Activated CD4-positive, alpha-beta T cell treated with anti-CD3 and anti-CD28 coated beads, Interleukin-2, amount 50 U/mL, for 24 hours (primary cell): ENCODE results near the gene ZNF197.
"Not testable (repeated sequence)": the region's sequence is repeated elsewhere in the genome, so short reads cannot be mapped to it uniquely, and the experiment has no call there.

Experiments used
- DNase-seq, 2 donors: peaks; one replicate each; pipeline ENCODE4 v3.0.0-alpha.2; 2020; ENCODE audit warnings: low read depth in 1 of 2, low spot score in 1 of 2

The ZNF197 gene

GRCh38 chr3:44624749-44625480 is at the start of gene ZNF197:
TSS of gene ZNF197 (plus strand) at chr3:44625036. CDS start at chr3:44629155, 4,119 bp downstream.
- peak; percentile 36 to 48 for DNase-seq

GRCh38 chr3:44576613-44577012 is 48.2 kb upstream of the ZNF197 start:
- DNase-seq, result no peak

- DNase-seq, result not testable (repeated sequence)
Measured at GRCh38 chr3:44577354-44577952, 47.4 kb upstream of the ZNF197 start.

DNA sequence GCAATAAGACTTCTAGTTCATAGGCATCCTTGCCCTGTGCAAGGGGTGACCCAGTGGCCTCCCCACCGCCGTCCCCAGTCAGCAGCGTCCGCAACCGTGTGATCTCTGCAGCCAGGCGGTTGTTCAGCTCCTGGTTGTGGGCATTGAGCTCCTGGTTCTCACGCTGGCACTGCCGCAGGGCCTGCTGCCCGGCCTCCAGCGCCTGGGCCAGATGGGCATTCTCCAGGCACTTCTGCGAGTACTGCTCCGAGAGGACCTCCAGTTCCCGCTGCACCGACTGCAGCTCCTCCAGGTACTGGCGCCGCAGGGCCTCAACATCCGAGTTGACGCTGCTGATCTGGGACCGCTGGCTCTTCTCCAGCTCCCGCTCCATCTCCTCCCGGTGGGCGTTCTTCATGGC is 46.5 kb upstream of the ZNF197 start:
- DNase-seq, result not testable (repeated sequence)

DNA sequence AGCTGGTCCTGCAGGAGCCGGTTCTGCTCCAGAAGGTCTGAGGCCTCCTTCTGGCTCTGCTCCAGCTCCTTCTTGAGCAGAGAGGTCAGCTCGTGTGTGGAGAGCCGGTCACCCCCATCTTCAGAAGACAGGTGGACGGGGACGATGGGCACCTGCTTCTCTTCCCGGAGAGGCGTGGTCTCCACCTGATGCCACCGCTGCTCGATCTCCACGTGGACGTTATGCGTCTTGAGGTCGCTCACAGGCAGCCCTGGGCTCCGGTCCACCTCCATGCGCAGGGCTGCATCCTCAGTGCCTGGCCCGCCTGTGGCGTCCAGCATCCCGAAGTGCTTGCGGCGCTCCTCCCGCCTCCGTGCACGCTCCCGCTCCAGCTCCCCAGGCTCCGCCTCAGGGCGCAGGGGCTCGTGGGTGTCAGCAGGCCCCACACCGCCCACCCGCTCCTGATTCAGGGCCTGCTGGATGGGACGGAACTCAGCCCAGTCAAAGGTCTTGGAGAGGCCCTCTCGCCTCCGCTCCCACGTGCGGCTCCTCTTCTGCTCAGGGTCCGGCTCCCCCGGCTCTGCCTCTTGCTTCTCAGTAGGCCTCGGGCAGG is 45.8 kb upstream of the ZNF197 start:
- not testable (repeated sequence) for DNase-seq

DNA sequence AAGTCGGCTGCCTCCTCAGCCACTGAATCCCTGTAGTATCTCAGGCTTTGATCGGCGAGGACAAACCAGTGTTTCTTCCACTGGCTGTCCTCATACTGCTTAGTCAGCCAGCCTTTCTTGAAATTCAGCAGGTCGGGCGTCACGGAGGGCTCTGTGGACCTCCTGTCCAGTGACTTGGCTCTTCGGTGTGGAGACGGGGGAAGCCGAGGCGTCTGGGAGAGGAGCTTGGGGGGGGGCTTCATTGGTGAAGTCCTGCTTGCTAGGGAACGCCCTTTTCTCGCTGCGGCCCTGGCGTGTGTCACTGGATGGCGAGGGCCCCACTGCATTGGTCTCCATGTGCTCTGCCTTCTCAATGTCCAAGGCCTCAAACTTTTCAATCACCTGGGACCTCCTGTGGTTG is 45.1 kb upstream of the ZNF197 start:
- DNase-seq, result not testable (repeated sequence)

GRCh38 chr3:44580971-44581370 is 43.9 kb upstream of the ZNF197 start:
- DNase-seq, result not testable (repeated sequence)

DNA sequence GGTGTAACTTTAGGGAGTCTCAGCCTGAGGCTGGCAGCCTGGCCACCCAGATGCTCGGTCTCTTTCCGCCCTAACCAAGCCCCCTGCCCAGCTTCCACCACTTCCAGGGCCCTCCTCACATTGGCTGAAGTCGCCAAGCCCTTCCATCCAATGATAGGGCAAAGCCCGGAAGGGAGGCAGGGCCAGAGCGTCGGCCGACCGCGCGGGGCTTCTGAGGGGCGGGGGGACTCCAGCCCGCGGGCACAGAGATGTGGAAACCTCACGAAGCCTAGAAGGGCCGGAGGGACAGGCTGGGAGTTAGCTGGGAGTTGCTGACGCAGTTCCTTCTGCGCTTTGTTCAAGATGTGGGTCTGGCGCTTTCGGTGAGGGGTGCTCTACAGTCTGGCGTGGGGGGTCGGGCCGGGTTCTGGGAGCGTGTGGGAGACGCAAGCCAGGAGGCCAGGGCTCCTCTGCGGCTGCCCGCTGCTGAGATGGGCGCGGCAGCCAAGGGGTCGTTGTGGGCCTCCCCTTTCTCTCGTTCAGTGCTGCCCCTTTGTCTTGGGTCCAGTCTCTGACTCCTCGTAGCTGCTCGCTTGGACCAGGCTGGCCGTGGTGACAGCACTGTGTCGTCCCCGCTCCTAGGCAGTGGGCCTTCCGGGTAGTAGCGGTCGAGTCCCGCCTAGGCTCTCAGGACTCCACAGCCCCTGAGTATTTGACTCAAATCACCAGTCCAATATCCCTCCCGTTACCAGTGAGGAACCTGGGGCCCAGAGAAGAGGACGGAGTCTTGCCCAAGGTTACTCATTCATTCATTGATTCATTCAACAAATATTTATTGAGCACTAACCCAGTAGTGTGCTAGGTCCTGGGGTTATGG is 40.0 kb upstream of the ZNF197 start, which contains the start of gene ZNF660:
Gene ZNF660, plus strand, starts transcription at position 319 of the 856 bp plus-strand sequence. CDS start 9,230 bp downstream, outside the sequence.
- no peak for DNase-seq

DNA sequence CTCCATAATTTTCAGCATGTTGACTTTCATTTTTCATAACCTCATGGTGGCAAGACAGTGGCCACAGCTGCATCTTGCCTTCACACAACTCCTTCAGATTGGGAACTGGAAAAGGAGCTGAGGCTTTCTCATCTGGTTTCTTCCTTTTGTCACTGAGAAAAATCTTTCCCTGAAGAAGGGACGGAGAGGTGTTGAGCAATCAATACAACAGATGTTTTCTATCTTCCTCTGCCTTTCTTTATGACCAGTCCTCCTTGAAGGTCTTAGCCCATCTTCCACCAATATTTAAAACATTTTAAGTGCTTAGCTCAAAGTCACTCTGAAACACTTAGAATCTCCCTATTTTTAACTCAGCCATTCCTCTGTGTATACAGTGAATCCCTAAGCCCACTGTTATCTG is 28.2 kb upstream of the ZNF197 start:
- DNase-seq, result no peak

- DNase-seq, result no peak
Measured at GRCh38 chr3:44601749-44602148, 23.1 kb upstream of the ZNF197 start.

GRCh38 chr3:44612678-44613077 is 12.2 kb upstream of the ZNF197 start:
- no peak for DNase-seq

- DNase-seq, result no peak
Measured at GRCh38 chr3:44628716-44629115, 3.9 kb downstream of the ZNF197 start.

- DNase-seq, result no peak
Measured at GRCh38 chr3:44632193-44632592, 7.4 kb downstream of the ZNF197 start.

- DNase-seq, result no peak
Measured at GRCh38 chr3:44642337-44642736, 17.5 kb downstream of the ZNF197 start.

GRCh38 chr3:44643024-44643423 is 18.2 kb downstream of the ZNF197 start:
- no peak for DNase-seq

DNA sequence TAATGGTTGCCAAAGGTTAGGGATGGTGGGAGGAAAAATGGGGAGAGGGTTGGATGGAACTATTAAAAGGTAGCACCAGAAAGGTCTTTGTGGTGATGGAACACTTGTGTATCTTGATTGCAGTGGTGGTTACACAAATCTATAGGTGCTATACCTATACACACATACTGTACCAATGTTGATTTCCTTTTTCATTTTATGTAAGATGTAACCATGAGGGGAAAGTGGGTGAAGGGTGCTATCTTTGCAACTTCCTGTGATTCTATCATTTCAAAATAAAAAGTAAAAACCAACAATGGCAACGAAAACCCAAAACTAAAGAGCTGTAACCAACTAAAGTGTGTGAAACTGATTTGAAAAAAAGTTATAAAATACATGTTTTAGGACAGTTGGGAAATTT is 22.9 kb downstream of the ZNF197 start:
- DNase-seq, result no peak

- peak in 1 of 2 donors; percentile 37 for DNase-seq
Measured at GRCh38 chr3:44648564-44649229, 23.9 kb downstream of the ZNF197 start, which contains the start of gene ZNF35. TSS of gene ZNF35 (plus strand) at chr3:44648732. CDS start at chr3:44651068, 2,336 bp downstream.

- DNase-seq, result no peak
Measured at GRCh38 chr3:44649709-44650108, 24.9 kb downstream of the ZNF197 start.

GRCh38 chr3:44654039-44654438 is 29.2 kb downstream of the ZNF197 start:
- DNase-seq, result no peak

DNA sequence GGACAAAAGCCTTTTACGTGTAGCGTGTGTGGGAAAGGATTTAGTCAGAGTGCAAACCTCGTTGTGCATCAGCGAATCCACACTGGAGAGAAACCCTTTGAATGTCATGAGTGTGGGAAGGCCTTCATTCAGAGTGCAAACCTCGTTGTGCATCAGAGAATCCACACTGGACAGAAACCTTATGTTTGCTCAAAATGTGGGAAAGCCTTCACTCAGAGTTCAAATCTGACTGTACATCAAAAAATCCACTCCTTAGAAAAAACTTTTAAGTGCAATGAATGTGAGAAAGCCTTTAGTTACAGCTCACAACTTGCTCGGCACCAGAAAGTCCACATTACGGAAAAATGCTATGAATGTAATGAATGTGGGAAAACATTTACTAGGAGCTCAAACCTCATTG is 34.2 kb downstream of the ZNF197 start:
- DNase-seq, result no peak

GRCh38 chr3:44659434-44659833 is 34.6 kb downstream of the ZNF197 start:
- DNase-seq, result no peak
